GM19099 (cell line): ENCODE data around the gene EXTL2.

Source experiments
- POLR2A ChIP-seq: IDR thresholded peaks from 3 replicates; pipeline ENCODE4 v1.6.1; 2011; ENCODE audit warnings: low read depth; ENCODE audit not compliant: insufficient read length; ENCODE audit errors: extremely low read depth

The EXTL2 gene

DNA sequence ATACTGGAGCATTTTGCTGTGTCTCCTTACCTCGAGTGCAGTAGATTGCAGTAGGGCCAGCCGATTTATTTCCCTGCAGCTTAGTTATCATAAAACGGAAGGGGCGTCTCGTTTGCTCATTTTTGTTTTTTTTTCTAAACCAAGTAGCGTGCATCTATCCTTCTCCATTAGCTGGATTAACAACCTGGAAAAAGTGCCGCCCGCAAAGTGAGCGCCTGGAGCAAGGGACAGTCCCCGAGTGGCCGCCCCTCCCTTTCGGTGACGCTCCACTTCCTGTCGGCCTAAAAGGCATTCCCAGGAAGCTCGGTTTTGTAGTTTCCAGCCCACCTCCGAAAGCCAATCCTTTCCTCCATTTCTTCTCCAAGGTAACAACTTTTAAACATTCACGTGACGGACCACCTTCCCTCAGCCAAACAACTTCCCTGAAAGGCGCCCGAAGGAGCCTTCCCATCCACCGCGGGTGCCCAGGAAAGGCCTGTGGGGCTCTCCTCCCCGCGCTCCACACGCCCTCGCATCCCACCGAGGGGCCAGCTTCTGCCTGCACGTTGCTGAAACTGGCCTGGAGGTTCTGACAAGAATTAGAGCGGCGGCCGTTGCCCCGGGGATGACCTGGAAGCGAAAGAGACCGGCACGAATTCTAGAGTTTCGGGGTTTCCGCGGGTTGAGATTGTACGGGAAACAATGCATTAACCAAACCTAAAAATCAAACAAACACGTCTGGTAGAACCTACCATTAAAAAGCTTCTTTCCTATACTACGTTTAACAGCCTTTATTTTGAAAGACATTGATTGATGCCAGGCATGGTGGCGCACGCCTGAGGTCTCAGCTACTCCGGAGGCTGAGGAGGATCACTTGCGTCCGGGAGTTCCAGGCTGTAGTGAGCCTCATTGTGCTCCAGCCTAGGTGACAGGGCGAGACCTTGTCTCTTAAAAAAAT, at the start of gene EXTL2:
TSS of gene EXTL2 (minus strand) at position 240 of the 937 bp plus-strand sequence. CDS start 6,085 bp downstream, outside the sequence.
- no peak for TF ChIP-seq POLR2A

- TF ChIP-seq POLR2A = no peak
These were observed 48.9 kb upstream of the EXTL2 start for GRCh38 chr1:100943533-100943932.

GRCh38 chr1:100942304-100943046, 47.8 kb upstream of the EXTL2 start:
- TF ChIP-seq POLR2A = no peak

DNA sequence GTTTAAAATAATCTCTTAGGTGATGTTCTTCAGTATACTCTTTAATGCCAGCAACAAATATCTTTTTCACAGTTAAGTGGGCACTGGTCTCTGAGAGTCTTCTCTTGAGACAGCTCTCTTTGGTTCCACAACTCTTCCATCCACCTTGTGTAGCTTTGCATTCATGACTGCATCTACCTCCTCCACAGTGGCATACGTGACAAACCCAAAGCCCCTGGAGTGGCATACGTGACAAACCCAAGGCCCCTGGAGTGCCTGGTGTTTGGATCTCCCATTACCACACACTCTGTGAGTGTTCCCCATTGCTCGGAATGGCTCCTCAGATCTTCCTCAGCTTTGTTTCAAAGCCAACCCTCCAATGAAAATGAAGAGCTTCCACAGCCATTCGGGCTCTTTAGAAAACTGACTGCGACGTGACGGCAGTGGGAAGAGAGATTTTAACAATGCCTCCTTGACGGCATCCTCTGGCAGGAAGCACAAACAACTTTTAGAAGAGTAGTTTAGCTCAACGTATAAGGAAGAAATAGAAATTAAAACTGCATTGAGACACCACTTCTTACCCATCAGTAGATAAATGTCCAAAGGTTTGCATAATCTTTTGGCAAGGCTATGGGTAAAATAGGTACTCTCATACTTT, 47.1 kb upstream of the EXTL2 start:
- no peak for TF ChIP-seq POLR2A

DNA sequence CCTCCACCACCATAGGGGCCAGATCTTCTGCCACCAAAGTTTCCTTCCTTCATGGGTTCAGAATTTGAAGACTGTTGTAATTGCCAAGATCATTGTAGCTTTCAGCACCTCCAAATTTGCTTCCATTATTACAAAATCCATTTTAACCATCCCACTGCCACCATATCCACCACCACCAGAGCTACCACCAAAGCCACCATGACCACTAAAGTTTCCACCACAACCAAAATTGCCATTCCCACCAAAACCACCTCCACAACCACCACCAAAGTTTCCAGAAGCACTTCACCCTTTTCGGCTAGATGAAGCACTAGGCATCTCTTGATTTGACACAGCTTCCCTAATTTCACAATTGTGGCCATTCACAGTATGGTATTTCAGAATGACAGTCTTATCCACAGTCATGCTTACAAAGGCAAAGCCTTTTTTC, 46.5 kb upstream of the EXTL2 start:
- TF ChIP-seq POLR2A = no peak

GRCh38 chr1:100936194-100936967, 41.7 kb upstream of the EXTL2 start:
- no peak for TF ChIP-seq POLR2A

- no peak for TF ChIP-seq POLR2A
These were observed 37.1 kb upstream of the EXTL2 start for GRCh38 chr1:100931716-100932115.

- TF ChIP-seq POLR2A = no peak
These were observed 35.9 kb upstream of the EXTL2 start for GRCh38 chr1:100930494-100930893.

- no peak for TF ChIP-seq POLR2A
These were observed 33.5 kb upstream of the EXTL2 start for GRCh38 chr1:100928128-100928527.

- TF ChIP-seq POLR2A = no peak
These were observed 32.6 kb upstream of the EXTL2 start for GRCh38 chr1:100927276-100927675.

- no peak for TF ChIP-seq POLR2A
These were observed 31.6 kb upstream of the EXTL2 start for GRCh38 chr1:100926240-100926639.

DNA sequence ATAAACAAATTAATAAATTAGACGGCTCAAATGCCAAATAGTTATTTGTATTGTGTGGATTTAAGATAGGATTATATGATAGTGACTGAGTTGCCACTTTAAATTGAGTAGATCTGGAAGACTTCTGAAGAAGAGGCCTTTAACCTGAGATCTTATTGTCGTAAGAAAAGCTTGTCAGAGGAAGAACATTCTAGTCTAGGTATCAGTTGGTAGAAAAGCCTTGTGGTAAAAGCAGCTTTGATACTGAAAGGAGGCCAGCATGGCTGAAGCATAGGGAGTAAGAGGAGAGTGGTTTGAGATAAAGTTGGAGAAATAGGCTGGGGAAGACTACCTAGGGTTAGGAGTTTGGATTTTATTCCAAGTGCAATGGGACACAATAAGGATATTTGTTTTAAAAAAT, 30.3 kb upstream of the EXTL2 start:
- no peak for TF ChIP-seq POLR2A

- no peak for TF ChIP-seq POLR2A
These were observed 29.6 kb upstream of the EXTL2 start for GRCh38 chr1:100924212-100924611.

GRCh38 chr1:100921110-100921706, 26.6 kb upstream of the EXTL2 start:
- TF ChIP-seq POLR2A = no peak

DNA sequence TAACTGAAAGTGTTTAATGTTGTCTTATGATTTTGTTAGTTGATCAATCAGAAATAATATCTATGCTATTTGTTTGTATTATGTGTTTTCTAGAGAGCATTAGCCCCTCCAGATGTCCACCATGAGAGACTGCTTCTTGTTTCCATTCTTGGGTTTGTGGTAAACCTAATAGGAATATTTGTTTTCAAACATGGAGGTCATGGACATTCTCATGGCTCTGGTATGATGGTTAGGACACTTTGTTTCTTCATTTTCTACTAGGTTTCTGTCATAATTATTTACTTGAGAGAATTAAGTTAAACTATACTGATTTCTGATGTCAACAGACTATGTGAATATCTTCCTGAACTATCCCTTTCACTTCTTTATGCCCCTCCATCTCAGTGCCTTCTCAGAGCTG, 17.4 kb upstream of the EXTL2 start:
- no peak for TF ChIP-seq POLR2A

DNA sequence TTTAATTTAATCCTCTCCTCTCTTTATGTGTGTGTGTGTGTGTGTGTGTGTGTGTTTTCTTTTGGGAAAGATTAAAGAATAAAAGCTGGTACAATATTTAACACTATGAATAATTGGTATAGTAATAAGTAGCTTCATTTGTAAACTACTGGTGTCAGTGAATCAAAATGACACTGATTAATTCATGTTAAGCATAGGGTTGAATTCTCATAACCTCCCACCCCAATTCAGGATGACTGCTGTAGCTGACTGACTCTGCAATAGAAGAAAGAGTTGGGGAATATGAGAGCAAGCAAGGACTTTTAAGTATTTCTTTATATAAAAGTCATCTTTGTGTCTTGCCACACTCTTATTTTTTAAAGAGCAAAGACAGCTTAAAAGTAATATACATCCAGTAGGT, 14.4 kb upstream of the EXTL2 start:
- TF ChIP-seq POLR2A = no peak
